ENCODE results near the gene RGS7BP.
"Not testable (repeated sequence)": the region's sequence is repeated elsewhere in the genome, so short reads cannot be mapped to it uniquely, and the experiment has no call there.

Gene RGS7BP

GRCh38 chr5:64505769-64506566, at the start of gene RGS7BP:
Gene RGS7BP (plus strand): TSS chr5:64506015. CDS start chr5:64506625, 610 bp downstream.
- peak; percentile 45 for DNase-seq

DNA sequence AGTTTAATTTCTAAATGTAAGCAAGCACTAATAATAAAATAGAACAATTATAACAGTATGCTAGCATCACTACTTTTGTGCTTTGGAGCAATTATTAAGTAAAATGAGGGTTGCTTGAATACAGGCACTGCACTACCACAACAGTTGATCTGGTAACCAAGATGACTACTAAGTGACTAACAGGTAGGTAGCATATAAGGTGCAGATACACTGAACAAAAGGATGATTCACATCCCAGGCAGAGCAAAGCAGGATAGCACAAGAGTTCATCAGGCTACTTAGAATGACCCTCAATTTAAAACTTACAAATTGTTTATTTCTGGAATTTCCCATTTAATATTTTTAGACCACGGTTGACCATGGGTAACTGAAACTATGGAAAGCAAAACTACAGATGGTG, 48.0 kb upstream of the RGS7BP start:
- no peak for DNase-seq

DNA sequence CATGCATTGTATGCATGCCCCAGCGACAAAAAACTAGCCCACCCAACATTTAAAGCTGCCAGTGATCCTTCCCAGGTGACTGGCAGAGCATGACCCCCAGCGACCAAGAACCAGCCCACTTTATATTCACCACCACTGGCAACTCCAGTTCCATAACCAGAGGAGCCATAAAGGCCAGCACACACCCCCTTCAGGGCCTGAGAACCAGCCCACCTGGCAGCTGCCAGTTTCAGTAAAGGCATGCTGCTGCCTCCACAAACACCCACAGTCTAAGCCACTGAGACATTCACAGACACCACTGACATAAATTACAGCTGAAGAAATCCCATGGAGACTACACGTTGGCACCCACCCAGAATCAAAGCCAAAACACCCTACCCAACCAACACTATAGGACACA, 46.9 kb upstream of the RGS7BP start:
- DNase-seq = no peak

- DNase-seq = no peak
These were observed 43.4 kb upstream of the RGS7BP start for GRCh38 chr5:64462391-64462790.

GRCh38 chr5:64486163-64486562, 19.7 kb upstream of the RGS7BP start:
- no peak for DNase-seq

- DNase-seq = no peak
These were observed 18.5 kb upstream of the RGS7BP start for GRCh38 chr5:64487283-64487682.

GRCh38 chr5:64489857-64490256, 16.0 kb upstream of the RGS7BP start:
- DNase-seq = no peak

DNA sequence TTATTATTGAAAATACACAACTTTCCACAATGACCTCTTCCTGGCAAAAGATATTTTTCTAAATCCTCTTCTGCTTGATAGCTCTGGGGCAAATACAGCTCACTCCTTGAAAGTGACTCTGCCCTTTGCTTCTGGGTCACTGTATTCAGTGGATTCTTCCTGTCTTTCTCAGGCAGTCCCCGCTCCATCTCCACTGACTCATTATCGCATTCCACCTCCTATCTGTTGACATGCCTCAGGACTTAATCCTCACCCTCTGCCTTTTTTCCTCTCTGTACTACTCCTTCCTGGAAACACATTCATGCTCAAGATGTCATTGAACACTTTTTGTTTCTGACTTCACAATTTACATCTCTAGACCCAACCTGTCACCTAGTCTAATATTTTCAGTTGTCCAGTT, 8.4 kb upstream of the RGS7BP start:
- DNase-seq = no peak

DNA sequence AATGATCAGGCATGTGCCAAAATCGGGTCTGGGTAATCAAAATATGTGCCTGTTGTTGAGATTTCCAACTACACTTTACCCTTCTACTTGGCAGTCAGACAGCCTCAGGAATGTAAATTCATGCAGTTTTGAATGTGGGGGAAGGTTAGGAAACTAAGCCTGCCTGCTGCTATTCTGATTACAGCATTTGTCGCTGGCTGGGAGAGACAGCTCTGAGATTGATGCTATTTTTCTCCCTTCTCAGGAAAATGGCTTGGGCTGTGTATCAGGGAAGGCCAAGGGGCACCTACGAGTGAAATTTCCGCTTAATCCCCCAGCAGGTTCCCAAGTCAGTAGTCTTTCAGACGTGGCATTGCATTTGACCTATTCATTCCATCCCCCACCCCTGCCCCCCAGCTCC, 3.6 kb upstream of the RGS7BP start:
- no peak for DNase-seq

GRCh38 chr5:64506567-64507263, 900 bp downstream of the RGS7BP start:
- DNase-seq = no peak

DNA sequence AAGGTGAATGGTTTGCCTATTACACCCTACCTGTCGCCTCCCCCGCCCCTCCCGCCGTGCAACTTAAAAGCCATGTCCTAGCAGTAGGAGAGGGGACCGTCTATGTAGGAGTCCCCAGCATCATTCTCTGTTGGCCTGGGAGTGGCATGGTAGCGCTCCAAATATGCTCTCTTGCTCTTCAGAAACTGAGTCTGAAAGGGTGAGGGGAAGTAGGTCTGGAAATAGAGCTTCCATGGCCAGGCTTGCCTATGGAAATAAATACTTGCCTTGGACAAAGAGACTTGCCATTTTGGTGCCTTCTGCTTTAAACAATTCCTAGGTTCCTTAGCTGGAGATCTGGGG, 1.4 kb downstream of the RGS7BP start:
- no peak for DNase-seq

DNA sequence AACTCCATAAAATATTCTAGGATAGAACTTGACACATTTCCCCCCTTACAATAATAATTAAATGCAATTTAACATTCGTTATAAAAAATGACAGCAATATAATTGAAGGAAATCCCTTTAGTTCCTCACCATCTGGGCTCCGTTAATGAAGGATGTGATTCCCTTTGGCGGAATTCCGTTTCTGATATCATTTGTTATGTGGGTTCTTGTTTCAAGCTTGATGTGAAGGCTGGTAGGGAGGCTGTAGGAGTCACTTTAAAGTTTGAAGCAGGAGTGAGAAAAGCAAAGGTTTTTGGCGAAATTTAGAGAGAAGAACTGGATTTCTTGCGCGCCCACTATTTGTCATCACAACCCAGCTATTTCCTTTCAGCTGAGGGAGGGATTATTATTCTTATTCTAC, 4.0 kb downstream of the RGS7BP start:
- no peak for DNase-seq

DNA sequence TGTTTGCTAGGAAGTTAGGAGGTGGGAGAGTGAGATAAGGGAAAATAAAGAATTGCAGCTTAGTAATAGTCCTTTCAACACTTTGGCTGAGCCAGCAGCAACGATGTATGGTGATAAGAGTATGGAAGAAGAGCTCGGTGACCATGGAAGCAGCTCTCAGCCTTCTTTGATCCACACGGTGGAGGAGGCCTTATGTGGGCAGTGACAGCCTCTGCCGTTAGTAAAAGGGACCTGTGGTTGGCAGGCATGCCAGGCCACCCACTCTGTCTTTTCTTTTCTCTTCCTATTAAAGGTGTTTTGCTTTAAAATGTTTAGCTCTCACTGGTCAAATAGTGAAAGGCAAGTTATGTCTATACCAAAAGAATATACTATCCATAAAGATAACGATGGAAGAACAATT, 7.7 kb downstream of the RGS7BP start:
- no peak for DNase-seq

GRCh38 chr5:64514612-64515011, 8.8 kb downstream of the RGS7BP start:
- DNase-seq = no peak

DNA sequence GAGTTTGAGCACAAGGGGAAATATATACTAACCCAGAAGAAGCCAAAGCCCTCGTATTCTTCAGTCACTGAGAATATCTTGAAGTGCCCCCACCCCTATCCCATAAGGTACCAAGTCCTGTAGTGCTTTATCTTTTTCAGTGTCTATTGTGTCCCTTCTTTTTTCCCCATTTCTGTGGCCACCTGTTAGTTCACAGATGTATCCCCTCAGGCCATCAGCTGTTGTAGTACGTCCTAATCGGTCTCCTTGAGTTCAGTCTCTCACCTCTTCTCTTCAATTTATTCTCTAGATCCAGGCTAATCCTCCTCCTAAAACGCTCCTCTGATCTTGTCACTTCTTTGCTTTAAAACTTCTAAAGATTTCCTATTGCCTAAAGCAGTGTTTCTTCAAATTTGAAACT, 10.4 kb downstream of the RGS7BP start:
- no peak for DNase-seq

- DNase-seq = no peak
These were observed 13.0 kb downstream of the RGS7BP start for GRCh38 chr5:64518793-64519192.

DNA sequence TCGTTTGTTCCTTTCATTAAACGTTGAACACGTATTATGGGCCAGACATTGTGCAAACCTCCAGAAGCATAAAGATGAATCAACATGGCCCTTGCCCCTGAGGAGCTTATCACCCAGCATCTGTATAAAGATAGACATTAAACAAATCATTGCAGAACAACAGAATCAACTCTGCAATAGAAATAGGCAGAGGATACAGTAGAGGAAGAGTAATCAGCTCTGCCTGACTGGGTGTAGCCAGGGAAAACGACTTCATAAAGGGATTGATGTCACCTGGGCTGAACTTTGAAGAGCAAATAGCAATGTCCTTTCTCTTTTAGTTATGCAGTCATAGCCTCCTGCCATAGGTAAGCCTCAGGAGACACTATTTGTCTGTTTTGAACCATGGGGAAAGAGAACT, 13.4 kb downstream of the RGS7BP start:
- no peak for DNase-seq

DNA sequence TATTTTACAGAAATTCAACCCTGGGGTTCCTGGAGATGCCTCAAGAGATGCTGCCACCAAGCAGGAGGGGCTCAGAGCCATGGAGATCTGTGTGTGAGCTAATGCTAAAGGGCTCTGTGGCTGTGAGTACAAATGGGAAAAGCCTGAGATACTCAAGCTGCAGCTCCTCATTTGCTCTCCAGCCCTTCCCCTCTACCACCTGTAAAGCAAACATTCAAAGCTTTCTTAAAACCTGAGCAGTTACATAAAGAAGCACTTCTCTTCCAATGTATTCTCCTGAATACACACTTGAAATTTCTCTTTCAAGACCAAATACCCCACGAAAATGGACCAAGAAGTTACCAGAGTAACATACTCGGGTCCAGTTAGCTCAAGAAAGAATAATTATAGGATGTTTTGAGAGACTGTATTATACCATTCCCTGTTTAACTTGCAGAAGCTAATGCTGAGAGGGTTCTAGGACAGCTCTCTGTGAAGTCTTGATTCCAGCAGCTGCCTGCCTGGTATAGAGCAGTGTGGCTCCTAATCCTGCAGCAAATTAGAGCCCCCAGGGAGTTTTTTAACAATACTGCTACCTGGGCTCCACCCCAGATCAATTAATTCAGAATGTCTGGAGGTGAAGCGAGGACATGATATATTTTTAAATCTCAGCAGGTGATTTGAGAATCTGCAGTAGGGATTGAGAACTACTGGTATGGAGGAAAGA, 21.1 kb downstream of the RGS7BP start:
- DNase-seq = no peak

- no peak for DNase-seq
These were observed 24.3 kb downstream of the RGS7BP start for GRCh38 chr5:64530076-64530475.

- DNase-seq = no peak
These were observed 26.4 kb downstream of the RGS7BP start for GRCh38 chr5:64532212-64532611.

DNA sequence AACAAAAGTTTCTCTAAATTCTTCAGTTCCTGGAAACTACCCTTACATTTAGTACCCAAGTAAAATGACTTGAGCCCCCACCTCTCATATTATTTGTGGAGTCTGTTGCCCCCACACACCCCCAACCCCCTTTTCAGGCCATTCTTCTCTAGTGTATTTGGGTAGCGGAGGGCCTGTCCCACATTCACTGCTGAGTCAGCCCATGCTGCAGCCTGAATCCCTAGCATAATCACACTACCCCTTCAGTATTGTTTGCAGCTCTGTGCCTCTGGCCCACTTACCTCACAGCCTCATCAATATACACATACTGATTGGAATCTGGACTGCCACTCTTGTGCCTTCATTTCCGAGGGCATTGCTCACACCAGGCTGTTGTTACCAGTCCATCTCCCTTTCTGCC, 26.8 kb downstream of the RGS7BP start:
- no peak for DNase-seq

DNA sequence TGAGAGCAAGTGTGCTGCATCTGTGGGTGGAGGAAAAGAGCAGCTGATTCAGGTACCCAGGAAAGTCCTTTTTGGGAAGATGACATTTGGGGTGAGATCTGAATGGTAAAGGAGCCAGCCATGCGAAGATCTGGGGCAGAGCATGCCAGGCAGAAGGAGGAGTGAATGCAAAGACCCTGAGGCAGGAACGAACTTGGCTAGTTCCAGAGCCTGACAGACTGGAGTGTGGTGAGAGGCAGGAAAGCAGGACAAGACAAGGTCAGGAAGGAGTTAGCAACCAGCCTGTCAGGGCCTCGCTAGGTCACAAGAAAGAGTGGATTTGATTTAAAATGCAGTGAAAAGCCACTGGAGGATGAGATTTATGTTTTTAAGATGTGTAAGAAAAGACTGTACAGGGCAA, 28.2 kb downstream of the RGS7BP start:
- DNase-seq = no peak

GRCh38 chr5:64557911-64558310, 52.1 kb downstream of the RGS7BP start:
- DNase-seq = no peak

- DNase-seq = not testable (repeated sequence)
These were observed 52.8 kb downstream of the RGS7BP start for GRCh38 chr5:64558641-64559040.
